Activated T-cell treated with anti-CD3 and anti-CD28 coated beads, Interleukin-2, amount 50 U/mL, for 48 hours (primary cell): ENCODE data around the gene NTF3.
"Not testable (repeated sequence)": the region's sequence is repeated elsewhere in the genome, so short reads cannot be mapped to it uniquely, and the experiment has no call there.

Experiments used
- DNase-seq, 2 experiments: peaks; one replicate each; pipeline ENCODE4 v3.0.0-alpha.2; 2020

NTF3 gene

GRCh38 chr12:5514016-5514415, 82.1 kb downstream of the NTF3 start:
- no peak for DNase-seq

GRCh38 chr12:5514545-5514944, 82.6 kb downstream of the NTF3 start:
- DNase-seq: no peak

DNA sequence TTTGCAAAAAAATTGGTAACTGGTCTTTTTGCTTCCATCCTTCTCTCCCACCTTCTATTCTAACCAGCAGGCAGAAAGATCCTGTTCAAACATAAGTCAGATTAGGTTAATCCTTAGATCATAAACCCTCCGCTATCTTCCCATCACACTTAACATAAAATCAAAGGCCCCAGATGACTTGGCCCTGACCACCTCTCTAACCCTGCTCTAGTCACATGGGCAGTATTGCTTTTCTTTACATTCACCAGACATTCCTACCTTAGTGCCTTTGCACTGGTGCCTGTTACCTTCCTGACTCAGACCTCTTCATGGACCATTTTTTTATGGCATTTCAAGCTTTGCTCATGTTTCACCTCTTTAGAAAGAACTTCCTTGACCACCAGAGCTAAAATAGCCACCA, 83.5 kb downstream of the NTF3 start:
- DNase-seq: no peak

- no peak for DNase-seq
Observed at GRCh38 chr12:5516371-5517241, 84.7 kb downstream of the NTF3 start.

DNA sequence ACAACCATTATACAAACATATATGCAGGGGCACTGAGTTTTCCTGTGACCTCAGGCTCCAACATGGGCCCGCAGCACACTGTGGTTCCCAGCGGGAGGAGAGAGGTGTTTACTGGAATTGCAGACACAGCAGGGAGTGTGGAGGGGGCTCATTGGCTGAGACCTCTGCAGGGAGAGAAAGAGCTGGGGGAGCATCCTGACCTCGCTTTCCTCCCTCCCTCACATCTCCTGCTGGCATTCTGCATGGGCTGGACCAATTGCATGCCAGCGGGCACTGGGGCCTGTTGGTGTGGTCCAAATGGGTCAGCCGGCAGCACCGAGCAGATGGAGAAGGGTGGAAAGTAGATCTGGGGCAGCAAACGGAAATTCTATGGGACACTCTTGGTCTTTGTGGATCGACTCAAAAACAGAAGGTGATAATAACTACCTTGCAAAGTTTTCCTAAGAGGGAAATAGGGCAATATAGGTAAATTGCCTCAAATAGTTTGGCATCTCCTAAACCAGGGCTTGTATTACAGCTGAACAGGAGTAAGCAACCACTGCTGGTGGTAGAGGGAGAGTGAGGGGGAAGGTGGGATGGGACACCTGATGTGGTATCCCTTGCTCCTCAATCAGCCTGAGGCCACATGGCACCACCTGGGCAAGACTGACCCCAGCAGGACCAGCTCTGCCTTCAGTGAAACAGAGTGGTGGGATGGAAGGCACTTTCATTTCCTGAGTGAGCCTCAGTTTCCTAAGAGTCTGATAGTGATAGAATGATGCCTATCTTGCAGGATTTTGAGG, 86.9 kb downstream of the NTF3 start:
- no peak for DNase-seq

DNA sequence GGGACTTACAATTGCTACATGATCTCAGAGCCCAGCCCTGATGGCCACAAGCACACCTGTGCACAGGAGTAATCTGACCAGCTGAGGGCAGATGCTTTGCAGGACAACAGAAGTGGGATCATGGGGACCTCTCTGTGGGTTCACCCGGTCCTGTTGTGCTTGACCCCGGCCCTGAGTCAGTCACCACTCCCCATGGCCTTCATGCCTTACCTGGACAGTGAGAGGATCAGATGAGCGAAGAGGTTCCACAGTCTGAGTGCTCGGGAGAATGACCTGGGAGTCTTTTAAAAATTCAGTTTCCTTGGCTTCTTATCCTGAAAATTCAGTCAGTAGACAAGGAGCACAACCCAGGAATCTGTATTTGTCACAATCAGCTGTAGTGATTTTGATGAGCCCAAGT, 88.1 kb downstream of the NTF3 start:
- DNase-seq: no peak

DNA sequence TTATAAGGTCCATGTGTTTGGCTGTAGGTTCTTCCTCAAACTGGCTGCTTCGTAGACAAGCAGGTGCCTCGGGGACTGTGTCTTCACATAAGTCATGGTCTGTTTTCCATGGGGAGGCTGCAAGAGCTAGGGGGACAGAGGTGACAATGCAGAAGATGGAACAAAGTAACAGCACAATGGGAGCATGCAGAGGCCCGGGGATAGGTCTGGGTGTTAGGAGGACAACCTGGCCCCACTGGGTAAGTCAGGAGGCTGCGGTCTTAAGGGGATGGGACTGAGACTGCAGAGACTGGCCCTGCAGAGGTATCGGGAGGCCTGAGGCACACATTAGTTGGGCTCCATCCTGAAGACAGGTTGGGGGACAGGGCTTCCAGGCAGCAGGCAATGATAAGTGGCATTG, 88.9 kb downstream of the NTF3 start:
- DNase-seq: no peak

DNA sequence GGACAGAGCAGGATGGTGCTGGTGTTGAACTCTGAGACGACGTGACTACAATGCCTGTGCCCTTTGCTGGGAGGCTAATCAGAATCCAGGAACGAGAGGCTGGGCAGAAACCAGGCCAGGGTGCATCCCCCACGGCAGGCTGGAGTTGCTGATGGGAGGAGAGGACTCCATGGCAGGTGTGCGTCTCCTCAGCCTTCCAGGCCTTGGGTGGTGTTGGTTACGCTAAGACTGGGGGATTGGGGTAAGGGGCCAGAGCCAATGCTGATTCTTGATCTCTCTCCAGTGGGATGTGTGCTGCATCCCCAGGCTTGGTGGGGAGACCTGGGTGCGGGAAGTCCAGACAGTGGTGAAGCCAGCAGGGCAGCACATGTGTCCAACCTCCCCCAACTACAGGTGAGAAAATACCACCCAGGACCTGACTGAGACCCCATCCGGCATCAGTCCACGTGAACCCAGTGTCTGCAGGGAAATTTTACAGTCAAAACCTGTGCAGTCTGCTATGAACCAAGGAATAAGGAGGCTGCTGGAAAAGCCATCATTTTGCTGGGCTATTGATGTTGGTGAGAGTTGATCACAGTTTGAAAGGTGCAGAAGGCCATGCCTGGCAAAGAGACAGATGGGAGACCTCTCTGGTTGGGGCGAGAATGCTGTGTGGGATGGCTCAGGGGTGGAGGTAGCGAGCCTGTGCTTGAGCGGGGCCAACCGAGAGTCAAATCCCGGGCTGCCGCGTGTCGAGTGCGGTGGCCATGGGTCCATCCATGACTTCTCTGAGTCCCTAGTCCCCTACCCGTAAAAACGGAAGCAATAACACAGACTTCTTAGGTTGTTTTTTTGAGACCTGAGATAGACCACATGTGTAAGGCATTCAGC, 89.8 kb downstream of the NTF3 start:
- DNase-seq: no peak

- no peak for DNase-seq
Observed at GRCh38 chr12:5522432-5523335, 90.8 kb downstream of the NTF3 start.

DNA sequence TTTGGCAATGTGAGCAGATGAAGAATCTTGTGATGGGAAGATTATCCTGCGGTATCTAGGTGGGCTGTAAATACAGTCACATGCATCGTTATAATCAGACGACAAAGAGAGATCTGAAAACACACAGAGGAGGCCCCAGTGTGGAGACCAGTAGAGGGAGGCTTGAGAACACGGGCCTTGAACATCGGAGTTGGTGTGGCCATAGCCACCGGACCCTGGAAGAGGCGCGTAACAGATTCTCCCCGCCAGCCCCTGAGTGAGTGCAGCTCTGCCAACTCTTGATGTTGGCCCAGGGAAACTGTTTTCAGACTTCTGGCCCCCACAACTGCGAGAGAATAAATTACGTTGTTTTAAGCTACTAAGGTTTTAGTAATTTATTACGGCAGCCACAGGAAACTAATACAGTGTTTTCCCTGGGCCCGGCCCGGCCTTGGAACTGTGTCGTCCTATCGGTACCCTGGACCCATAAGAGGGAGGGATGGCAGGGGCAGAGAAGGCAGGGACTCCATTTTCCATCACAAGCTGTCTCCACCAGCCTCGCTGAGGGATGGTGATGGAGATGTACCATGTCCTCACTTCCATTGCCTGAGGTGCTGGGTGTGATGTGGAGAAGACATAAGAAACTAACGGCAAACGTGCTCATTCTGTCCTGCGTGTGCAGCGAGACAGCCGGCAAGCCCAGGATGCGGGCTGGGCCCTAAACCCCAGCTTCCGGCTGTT, 91.6 kb downstream of the NTF3 start:
- no peak for DNase-seq

DNA sequence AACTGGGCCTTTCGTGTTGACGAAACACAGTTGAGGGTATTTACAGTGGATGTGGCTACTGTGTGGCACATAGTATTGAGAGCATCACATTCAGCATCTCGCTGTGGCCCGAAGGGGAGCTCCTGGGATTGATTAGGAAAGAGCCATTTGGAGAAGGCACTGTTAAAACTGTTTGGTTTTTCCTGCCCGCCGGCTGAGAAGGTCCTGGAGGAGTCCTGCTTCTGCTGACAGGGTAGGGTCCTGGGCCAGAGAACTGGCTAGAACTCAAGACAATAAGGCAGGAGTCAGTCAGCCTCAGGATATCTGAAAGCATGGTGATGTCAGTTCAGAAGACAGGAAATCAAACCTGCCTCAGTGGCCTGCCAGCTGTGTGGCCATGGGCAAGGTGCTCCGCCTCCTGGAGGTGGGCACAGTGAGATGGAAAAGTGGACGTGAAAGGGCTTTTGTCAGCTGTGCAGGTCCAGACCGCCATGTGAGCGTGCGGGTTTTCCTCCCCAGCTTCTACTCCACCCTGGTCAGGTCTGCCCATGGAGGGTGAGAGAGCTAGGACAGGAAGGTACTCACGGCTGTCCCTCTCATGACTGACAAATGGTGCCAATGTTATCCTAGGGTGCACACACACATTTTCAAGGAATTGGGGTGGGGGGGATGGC, 92.3 kb downstream of the NTF3 start:
- no peak for DNase-seq

GRCh38 chr12:5524769-5525436, 93.0 kb downstream of the NTF3 start:
- DNase-seq: no peak

DNA sequence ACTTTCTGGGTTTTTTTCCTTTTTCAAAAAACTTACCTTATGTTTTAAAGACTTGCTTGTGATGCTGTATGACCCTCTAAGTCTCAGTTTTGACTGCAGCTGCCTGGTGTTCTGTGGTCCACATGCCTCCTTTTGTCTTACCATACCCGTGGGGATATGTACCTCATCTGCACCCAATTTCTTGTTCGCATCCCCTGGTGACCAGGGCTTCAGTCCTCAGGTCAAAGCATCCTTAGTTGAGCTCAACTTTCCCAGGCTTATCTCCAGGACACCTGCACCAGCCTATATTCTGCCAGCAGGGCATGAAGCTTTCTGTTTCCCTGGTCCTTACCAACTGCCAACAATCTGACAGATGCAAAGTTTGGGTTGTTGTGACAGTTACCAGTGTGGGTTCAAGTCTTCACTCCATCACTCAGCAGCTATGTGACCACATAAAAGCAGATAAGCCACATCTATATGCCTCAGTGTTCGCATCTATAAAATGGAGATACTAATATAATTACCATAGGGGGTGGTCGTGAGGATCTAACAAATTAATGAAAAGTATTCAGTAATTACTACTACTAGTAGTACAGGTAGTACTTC, 94.0 kb downstream of the NTF3 start:
- no peak for DNase-seq

DNA sequence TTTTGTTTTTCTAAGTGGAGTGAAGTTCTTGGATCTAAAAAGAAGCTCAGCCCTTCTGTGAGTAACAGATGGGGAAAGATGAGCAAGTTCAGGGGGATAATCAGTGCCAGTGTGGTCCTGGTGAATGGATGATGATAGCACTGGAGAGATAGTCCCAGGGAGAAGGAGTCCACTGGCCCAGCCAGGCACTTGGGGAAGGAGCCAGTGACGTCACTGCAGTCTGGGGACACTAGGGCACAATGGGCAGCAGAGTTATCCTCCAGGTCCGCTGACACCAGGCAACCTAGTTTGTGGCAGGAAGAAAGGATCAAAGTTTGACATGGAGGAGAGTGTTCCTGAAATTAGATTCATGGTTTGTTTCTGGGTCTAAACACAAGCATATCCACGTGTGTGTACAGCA, 101.5 kb downstream of the NTF3 start:
- no peak for DNase-seq

DNA sequence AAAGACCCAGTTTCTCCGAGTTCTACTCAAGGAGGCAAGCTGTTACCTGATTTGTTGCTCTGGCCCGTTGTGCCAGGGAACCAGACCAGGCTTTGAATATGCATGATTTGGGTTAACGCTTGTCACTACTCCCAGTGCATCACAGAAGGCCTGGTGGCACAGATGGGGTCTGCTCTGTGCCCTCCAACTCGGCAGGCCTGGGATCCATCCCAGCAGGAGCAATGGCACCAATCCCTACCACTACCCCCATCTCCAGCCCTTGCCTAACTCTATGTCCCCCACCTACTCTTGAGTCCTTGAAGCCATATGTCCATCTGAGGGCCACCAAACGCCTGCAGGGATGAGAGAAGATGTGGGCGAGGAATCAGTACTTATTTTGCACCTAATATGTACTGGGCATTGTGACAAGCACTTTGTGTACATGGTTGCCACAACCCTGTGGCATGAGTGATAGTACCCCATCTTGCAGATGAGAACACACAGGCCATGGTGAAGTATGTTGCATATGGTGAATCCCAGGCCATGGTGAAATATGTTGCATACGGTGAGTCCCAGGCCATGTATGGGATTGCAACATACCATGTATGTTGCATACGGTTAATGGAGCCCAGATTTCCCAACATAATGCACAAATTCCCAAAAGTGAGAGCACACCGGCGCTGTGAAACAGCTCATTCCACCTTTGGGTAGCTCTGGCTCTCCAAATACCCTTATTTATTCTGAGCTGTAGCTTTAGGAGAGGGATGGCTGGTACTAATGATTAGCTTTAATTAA, 102.7 kb downstream of the NTF3 start:
- DNase-seq: no peak

DNA sequence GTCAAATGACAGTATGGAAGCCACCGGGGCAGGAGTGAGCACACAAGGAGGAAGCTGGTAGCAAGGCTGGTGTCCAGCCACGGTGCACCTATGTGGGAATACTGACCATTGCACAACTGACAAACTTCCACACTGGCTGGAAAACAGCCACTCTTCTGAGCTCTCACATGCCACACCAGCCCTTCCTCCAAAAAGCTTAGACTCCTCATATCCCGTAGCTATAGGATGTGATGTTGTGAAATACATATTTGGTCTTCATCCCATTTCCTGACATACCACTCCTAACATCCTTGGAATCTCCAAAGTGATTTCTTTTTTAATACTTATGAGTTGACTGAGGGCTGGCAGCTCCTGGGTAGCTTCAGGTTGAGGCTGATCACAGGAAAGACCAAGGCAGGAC, 103.6 kb downstream of the NTF3 start:
- no peak for DNase-seq

GRCh38 chr12:5537026-5537615, 105.2 kb downstream of the NTF3 start:
- DNase-seq: not testable (repeated sequence)

GRCh38 chr12:5537771-5538170, 105.9 kb downstream of the NTF3 start:
- DNase-seq: no peak
